MG63 (cell line): ENCODE results near the gene CTAGE1. TPM values are rescaled to one million over a fixed set of nuclear protein-coding genes. Genes with fewer than 3 reads are reported as not detected.
"Not testable (repeated sequence)": the region's sequence is repeated elsewhere in the genome, so short reads cannot be mapped to it uniquely, and the experiment has no call there.

Experiments used
- DNase-seq: peaks from one replicate; pipeline ENCODE4 v3.0.0-alpha.2; 2020
- H3K27me3 ChIP-seq: fragments of 250-450 bp; sonication (Bioruptor Pico); 2 replicates; pipeline ENCODE4 v1.5.1; 2020; ENCODE audit warnings: mild to moderate bottlenecking, moderate library complexity
- H3K36me3 ChIP-seq: fragments of 250-450 bp; sonication (Bioruptor Pico); 2 replicates; pipeline ENCODE4 v1.5.1; 2020; ENCODE audit warnings: mild to moderate bottlenecking, moderate library complexity
- H3K4me3 ChIP-seq: fragments of 250-450 bp; sonication (Bioruptor Pico); 2 replicates; pipeline ENCODE4 v1.5.1; 2020; ENCODE audit warnings: mild to moderate bottlenecking, moderate library complexity
- H3K9me3 ChIP-seq: fragments of 250-450 bp; sonication (Bioruptor Pico); 2 replicates; pipeline ENCODE4 v1.5.1; 2020; ENCODE audit warnings: mild to moderate bottlenecking, moderate library complexity
- total RNA-seq: library from RNA; depleted of rRNA; stranded (reverse); fragments of >200 nt; shearing (Covaris generic); gene quantifications from 2 replicates; pipeline ENCODE4 v1.2.3, GENCODE V29; 2014; ENCODE audit warnings: low replicate concordance; rRNA removed

Gene CTAGE1, protein sequence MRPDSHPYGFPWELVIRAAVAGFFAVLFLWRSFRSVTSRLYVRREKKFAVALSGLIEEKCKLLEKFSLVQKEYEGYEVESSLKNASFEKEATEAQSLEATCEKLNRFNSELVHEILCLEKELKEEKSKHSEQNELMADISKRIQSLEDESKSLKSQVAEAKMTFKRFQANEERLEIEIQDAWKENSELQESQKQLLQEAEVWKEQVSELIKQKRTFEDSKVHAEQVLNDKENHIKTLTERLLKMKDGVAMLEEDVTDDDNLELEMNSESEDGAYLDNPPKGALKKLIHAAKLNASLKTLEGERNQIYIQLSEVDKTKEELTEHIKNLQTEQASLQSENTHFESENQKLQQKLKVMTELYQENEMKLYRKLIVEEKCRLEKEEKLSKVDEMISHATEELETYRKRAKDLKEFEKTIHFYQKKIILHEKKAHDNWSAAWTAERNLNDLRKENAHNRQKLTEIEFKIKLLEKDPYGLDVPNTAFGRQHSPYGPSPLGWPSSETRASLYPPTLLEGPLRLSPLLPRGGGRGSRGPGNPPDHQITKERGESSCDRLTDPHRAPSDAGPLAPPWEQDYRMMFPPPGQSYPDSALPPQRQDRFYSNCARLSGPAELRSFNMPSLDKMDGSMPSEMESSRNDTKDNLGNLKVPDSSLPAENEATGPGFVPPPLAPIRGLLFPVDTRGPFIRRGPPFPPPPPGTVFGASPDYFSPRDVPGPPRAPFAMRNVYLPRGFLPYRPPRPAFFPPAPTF
- total RNA-seq, result not detected in 2 replicates

DNA sequence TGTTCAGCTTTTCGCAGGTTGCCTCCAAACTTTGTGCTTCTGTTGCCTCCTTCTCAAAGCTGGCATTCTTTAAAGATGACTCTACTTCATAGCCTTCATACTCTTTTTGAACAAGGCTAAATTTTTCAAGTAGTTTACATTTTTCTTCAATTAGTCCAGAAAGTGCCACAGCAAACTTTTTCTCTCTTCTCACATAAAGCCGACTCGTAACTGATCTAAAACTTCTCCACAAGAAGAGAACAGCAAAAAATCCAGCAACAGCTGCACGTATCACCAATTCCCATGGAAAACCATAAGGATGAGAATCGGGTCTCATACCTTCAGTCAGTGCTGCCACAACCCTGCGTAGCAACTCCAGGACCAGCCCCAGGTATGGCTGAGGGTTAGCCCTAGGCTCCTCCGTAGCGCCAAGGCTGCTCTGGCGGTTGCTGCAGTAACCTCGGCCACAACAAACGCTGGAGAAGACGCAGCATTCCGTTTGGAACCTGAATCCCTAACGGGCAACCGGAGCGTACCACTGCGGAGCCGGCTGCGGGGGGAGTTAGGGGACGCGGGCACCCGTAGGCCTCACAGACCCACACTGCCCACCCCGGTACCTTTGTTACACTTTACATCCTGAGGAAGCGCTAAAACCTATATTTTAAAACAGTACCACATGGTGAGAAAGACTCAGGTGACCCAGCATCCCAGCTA, at the start of gene CTAGE1:
Gene CTAGE1, minus strand, starts transcription at position 420 of the 693 bp plus-strand sequence. Its CDS starts 104 bp downstream, at position 316.
- H3K36me3 ChIP-seq, result no peaks in the 10 kb centered on the region
- no peak within 1 kb of the TSS for H3K4me3 ChIP-seq
- H3K9me3 ChIP-seq, result no peaks in the 10 kb centered on the region
- no peak for DNase-seq
- H3K27me3 ChIP-seq, result no peaks in the 10 kb centered on the region

DNA sequence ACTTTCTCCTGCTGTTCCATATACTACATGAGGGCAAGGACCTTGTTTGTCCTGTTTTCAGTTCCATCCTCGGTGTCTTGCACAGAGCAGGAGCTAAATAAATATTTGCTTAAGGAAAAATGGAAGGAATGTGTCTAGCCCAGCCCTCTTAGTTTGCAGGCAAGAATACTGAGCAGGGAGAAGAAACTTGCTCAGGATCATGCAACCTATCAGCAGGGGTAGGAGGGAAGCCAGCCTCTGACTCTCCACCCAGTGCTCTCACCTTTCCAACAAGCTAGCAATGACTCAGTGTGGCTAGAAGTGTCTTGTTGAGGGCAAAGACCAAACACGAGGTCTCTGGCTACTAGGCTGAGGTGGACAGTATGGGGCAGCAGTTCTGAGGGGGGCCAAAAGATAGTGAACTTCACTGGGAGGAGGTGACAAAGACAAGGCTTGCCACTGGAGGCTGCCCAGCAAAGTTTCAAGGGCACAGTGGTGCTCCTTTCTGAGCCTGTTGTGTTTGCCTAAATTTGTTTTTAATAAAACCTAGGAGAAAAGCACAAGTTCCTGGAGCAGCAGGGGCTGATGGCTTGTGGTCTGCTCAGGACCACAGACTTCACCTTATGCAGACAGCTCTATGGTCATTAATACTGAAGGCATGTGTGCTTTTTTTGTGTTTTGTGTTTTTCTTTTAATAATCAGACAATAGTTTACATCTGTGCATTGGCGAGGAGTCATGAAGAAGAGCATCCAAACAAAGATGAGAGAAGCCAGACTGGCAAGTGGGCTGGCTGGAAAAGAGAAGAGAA, 49.1 kb upstream of the CTAGE1 start:
- DNase-seq, result peak; percentile 80
- no peak overlapping the region for H3K4me3 ChIP-seq
- no peaks in the 10 kb centered on the region for H3K27me3 ChIP-seq
- peaks cover 5% of the 10 kb centered on the region; the same call in 1 of the 2 replicates for H3K36me3 ChIP-seq
- peaks cover 15% of the 10 kb centered on the region for H3K9me3 ChIP-seq

DNA sequence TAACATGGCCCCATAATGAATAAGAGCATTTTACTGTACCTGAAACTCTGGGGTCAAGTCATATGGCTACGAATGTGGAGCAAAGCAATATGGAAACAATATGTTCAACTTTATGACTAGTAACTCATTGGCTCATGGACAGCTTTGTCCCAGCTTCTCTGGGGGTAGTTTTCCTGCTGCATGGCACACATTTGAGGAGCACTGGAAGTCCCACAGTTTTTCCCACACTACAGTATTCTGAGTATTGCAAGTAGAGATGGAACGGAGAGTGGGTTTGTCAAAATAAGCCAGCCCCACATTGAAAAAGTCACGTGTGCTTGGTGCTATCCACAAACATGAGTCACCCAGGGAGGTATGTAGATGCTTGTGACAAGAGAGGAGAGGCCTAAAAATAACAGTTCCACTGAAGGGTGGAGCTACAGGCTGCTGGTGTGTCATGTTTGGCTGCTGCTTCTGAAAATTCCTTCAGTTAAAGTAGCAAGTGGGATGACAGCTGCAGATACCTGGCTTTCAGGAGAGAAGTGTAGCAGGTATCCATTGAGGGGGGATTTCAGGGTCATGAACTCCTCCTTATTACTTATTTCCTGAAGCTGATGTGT, 48.2 kb upstream of the CTAGE1 start:
- Histone ChIP-seq H3K36me3 (peaks cover 5% of the 10 kb centered on the region; the same call in 1 of the 2 replicates), H3K9me3 (peaks cover 15% of the 10 kb centered on the region), H3K4me3 (no peak overlapping the region), H3K27me3 (no peaks in the 10 kb centered on the region)
- DNase-seq, result peak; percentile 71

DNA sequence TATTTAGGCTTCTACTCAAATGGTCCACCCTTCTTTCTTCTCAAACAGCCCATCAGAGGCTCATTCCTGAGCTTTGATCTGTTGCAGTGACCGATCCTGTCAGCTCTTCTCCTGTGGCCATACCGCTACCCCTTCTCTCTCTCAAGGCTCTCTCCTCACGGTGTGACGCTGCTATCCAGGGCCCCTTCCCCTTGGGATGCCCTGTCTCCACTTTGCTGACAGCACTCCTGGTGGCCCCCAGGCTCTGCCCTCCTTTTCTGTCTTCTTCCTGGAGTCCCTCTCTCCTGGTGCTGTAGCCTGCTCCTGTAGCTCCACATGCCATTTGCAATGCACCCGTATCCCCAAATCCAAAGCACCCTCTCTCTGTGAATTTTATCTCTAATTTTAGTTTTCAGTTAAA, 45.4 kb upstream of the CTAGE1 start:
- Histone ChIP-seq H3K9me3 (peaks cover 3% of the 10 kb centered on the region), H3K27me3 (no peaks in the 10 kb centered on the region), H3K36me3 (no peaks in the 10 kb centered on the region), H3K4me3 (no peak overlapping the region)
- no peak for DNase-seq

DNA sequence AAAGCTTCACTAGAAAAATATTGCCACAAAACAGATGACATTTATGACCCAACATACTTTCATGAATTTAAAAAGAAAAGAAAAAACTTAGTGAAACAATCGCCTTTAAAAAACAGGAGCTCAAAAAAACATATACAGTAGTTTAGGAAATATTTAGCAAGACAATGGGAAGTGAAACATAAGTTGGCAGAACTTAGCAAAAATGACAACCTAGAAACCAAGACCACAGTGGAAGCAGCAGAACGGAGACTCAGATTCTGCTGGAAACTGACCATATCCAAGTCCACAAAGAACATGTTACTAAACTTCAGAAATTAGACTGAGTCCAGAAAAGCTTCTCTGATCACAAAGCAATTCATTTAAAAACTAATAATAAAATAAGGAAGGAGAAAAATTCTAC, 41.8 kb upstream of the CTAGE1 start:
- no peaks in the 10 kb centered on the region for H3K36me3 ChIP-seq
- no peak for DNase-seq
- H3K27me3 ChIP-seq, result no peaks in the 10 kb centered on the region
- H3K4me3 ChIP-seq, result no peak overlapping the region
- no peaks in the 10 kb centered on the region for H3K9me3 ChIP-seq

DNA sequence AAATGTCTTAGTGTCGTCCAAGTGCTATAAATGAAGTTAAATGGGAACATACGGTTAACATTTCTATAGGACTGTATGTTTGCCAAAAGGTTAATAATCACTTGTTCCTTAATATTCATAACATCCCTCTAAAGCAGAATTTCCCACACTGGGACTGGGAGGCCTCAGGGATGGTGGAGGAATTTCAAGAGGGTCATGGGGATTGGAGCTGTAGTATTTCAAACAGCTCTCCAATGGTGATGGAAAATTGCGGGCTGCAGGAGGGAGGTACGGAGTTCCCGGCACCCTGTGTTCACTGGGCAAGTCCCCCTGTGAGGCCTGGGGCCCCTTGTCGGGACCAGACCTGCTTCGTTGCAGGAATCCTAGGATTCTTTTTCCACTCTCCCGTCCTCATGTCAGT, 39.8 kb upstream of the CTAGE1 start:
- Histone ChIP-seq H3K9me3 (no peaks in the 10 kb centered on the region), H3K4me3 (no peak overlapping the region)
- no peak for DNase-seq

DNA sequence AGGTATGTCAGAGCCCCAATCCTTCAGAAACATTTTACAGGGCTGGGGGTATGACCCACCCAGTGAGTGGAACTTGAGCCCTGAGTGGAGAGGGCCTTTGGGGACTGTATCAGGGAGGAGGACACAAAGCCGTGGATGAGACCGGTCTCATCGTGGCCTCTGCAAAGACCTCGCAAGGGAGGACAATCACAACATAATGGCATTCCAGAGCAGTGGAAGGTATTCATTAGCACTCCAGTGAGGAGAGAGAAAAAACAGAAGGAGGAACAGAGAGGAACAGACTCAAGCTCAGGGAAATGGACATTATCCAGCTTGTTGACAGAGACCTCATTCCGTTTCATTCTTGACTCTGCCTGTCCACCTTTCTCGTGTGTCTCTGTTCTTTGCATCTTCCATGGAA, 38.8 kb upstream of the CTAGE1 start:
- Histone ChIP-seq H3K27me3 (no peaks in the 10 kb centered on the region), H3K36me3 (no peaks in the 10 kb centered on the region), H3K4me3 (no peak overlapping the region), H3K9me3 (no peaks in the 10 kb centered on the region)
- no peak for DNase-seq

More for the DNA sequence above, 39.8 kb upstream of the CTAGE1 start:
- no peaks in the 10 kb centered on the region for H3K27me3 ChIP-seq
- H3K36me3 ChIP-seq, result no peaks in the 10 kb centered on the region

DNA sequence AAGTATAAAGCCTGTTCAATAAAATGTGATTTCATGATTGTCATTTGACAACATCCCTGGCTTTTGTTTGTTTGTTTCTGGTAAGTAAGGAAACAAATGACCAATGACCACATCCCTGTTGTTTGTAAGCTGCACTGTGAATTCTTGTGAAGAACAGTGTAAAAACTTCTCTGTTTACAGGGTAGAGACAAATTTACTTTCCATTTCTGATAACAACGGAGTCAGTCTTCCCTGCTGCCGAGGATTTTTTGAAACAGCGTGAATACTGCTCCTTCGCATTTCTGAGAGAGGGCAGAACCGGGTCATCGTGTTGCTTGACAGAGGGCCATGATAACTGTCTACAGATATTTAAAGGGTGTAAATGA, 38.4 kb upstream of the CTAGE1 start:
- Histone ChIP-seq H3K36me3 (no peaks in the 10 kb centered on the region), H3K9me3 (no peaks in the 10 kb centered on the region), H3K4me3 (no peak overlapping the region), H3K27me3 (no peaks in the 10 kb centered on the region)
- no peak for DNase-seq

DNA sequence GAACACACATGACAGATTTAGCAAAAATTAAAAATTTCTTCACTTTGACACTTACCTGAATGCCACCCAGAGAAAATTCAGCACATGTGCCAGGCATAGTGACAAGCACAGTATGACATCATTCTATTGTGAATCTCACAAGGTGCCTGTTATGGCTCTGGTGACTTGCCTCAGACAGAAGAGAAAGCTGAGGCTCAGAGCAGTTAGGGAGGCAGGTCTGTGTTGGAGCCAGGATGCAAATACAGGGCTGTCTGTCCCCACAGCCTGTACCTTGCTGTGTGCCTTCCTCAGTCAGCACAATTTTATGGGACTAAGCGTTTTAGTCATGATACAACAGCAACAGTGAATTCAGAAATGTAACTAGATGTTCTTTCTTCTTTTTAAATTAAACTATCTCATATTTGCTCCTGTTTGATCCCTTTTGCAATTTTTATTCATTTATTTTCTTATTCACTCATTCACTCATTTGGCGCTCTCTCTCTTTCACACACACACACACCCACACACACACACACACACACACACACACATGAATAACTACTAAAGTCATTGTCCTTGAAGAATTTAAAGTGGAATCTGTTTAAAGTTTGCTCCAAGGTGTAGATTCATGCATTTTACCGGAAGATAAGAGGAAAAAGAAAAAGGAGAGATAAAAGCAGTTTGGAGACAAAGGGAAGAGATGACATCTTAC, 37.9 kb upstream of the CTAGE1 start:
- Histone ChIP-seq H3K27me3 (no peaks in the 10 kb centered on the region), H3K36me3 (no peaks in the 10 kb centered on the region), H3K9me3 (no peaks in the 10 kb centered on the region; the same call in 1 of the 2 replicates), H3K4me3 (no peak overlapping the region)
- DNase-seq, result no peak

DNA sequence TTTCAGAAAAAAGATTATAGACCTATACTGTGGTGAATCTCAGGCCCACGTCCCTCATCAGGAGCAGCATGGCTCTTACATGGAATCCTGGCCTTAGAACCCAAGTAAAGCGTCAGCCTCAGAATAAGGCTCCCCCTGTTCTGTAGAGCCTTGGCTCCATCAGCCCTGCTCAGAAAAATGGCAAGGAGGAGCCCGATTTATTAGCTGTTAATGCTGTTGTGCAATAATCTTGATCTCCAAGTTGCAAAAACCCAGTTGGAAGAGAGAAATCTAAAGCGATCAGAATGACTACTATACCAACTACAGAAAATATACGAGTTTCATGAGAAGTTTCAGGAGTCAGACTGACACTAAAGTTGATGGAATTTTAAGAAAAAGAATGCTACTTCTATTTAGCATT, 35.6 kb upstream of the CTAGE1 start:
- no peaks in the 10 kb centered on the region for H3K27me3 ChIP-seq
- H3K4me3 ChIP-seq, result no peak overlapping the region
- no peak for DNase-seq
- no peaks in the 10 kb centered on the region for H3K36me3 ChIP-seq
- peaks cover 5% of the 10 kb centered on the region; the same call in 1 of the 2 replicates for H3K9me3 ChIP-seq

DNA sequence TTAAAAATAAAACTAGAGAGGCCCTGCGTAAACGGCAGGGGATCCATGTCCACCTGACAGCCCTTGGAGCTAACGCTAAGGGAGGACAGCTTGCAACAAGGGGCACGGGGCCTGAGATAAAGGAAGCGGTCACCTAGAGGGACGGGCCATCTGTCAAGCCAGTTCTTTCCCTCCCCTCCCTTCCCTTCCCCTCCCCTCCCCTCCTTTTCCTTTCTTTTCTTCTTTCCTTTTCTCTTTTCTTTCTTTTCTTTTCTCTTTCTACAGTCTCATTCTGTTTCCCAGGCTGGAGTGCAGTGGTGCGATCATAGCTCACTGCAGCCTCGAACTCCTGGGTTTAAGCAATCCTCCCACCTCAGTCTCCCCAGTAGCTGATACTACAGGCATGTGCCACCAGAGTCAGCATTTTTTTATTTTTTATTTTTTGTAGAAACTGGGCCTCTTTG, 34.5 kb upstream of the CTAGE1 start:
- no peak overlapping the region for H3K4me3 ChIP-seq
- no peaks in the 10 kb centered on the region for H3K36me3 ChIP-seq
- no peak for DNase-seq
- peaks cover 6% of the 10 kb centered on the region; the same call in 1 of the 2 replicates for H3K9me3 ChIP-seq
- H3K27me3 ChIP-seq, result no peaks in the 10 kb centered on the region

DNA sequence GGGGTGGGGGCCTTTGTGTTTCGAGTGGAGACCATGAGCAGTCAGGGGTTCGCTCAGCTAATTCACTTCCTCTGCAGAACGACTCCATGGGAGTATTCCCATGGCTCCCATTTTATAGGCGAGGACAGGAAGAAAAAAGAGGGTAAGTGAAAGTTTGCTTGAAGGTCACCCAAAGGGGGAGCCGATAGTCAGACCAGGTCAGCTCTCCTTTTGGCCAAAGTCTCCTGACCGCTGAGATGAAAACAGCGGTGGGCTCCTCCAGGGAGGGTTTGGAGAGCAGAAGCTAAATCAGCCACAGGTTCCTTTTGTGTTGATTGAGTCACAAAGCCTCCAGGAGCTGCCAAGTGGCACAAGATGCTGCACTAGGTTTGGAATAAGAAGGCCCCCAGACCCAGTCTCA, 34.1 kb upstream of the CTAGE1 start:
- Histone ChIP-seq H3K36me3 (no peaks in the 10 kb centered on the region), H3K4me3 (no peak overlapping the region), H3K27me3 (no peaks in the 10 kb centered on the region), H3K9me3 (peaks cover 6% of the 10 kb centered on the region; the same call in 1 of the 2 replicates)
- no peak for DNase-seq

DNA sequence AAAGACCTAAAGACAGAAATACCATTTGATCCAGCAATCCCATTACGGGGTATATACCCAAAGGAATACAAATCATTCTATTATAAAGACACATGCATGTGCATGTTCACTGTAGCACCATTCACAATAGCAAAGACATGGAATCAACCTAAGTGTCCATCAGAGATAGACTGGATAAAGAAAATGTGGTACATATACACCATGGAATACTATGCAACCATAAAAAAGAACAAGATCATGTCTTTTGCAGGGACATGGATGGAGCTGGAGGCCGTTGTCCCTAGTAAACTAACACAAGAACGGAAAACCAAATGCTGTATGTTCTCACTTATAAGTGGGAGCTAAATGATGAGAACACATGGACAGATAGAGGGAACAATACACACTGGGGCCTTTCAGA, 33.1 kb upstream of the CTAGE1 start:
- H3K27me3 ChIP-seq, H3K4me3 ChIP-seq, H3K9me3 ChIP-seq, H3K36me3 ChIP-seq, DNase-seq: not testable (repeated sequence)

DNA sequence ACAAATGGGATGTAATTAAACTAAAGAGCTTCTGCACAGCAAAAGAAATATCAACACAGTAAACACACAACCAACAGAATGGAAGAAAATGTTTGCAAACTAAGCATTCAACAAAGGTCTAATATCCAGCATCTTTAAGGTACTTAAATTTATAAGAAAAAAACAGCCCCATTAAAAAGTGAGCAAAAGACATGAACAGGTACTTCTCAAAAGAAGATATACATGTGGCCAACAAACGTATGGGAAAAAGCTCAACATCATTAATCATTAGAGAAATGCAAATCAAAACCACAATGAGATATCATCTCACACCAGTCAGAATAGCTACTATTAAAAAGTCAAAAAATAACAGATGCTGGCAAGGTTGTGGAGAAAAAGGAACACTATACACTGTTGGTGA, 32.6 kb upstream of the CTAGE1 start:
- H3K36me3 ChIP-seq, H3K9me3 ChIP-seq, DNase-seq, H3K4me3 ChIP-seq, H3K27me3 ChIP-seq: not testable (repeated sequence)

DNA sequence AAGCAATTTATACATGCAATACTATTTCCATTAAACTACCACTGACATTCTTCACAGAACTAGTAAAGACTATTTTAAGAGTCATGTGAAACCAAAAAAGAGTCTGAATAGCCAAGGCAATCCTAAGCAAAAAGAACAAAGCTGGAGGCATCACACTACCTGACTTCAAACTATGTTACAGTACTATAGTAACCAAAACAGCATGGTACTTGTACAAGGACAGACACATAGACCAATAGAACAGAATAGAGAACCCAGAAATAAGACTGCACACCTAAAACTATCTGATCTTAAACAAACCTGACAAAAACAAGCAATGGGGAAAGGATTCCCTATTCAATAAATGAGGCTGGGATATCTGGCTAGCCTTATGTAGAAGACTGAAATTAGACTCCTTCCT, 32.0 kb upstream of the CTAGE1 start:
- not testable (repeated sequence) for DNase-seq, H3K27me3 ChIP-seq, H3K36me3 ChIP-seq, H3K4me3 ChIP-seq, H3K9me3 ChIP-seq
